ENCODE measurements around the gene PIAS4. TPM values are rescaled to one million over a fixed set of nuclear protein-coding genes. Genes with fewer than 3 reads are reported as not detected.
"Not testable (repeated sequence)": the region's sequence is repeated elsewhere in the genome, so short reads cannot be mapped to it uniquely, and the experiment has no call there.

PIAS4 gene
- total and polyA plus RNA-seq, 4 donors = 24.8 to 37.7 (median 29.7) TPM

DNA sequence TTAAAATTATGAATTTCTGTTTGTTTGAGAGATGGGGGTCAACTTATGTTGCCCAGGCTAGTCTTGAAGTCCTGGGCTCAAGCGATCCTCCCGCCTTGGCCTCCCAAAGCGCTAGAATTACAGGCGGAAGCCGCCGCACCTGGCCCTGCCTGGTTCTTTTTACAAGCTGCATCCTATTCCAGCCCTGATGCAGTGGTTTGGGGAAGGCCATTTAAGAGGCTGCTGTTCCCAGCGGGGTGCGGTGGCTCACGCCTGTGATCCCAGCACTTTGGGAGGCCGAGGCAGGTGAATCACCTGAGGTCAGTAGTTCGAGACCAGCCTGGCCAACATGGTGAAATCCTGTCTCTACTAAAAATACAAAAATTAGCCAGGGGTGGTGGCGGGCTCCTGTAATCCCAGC lies 39.6 kb upstream of the PIAS4 start:
- DNase-seq (ENCODE audit: low read depth in 4 of 6, low spot score in 6 of 6); H3K9me3 ChIP-seq (ENCODE audit: control insufficient read depth, insufficient read depth, low read length); H3K4me3 ChIP-seq (ENCODE audit: low read depth, low read length); H3K27me3 ChIP-seq (ENCODE audit: control insufficient read depth, insufficient read depth, low read length): not testable (repeated sequence)
- 91% methylated on average over 7 of the region's 12 CpGs for WGBS (ENCODE audit: insufficient coverage)
- Histone ChIP-seq H3K27ac (ENCODE audit: low read depth, low read length) (peak overlapping the region; percentile 94), H3K4me1 (ENCODE audit: control insufficient read depth, insufficient read depth, low read length) (peaks cover 35% of the 10 kb centered on the region), H3K36me3 (ENCODE audit: control insufficient read depth, insufficient read depth, low read length) (peaks cover 74% of the 10 kb centered on the region)

DNA sequence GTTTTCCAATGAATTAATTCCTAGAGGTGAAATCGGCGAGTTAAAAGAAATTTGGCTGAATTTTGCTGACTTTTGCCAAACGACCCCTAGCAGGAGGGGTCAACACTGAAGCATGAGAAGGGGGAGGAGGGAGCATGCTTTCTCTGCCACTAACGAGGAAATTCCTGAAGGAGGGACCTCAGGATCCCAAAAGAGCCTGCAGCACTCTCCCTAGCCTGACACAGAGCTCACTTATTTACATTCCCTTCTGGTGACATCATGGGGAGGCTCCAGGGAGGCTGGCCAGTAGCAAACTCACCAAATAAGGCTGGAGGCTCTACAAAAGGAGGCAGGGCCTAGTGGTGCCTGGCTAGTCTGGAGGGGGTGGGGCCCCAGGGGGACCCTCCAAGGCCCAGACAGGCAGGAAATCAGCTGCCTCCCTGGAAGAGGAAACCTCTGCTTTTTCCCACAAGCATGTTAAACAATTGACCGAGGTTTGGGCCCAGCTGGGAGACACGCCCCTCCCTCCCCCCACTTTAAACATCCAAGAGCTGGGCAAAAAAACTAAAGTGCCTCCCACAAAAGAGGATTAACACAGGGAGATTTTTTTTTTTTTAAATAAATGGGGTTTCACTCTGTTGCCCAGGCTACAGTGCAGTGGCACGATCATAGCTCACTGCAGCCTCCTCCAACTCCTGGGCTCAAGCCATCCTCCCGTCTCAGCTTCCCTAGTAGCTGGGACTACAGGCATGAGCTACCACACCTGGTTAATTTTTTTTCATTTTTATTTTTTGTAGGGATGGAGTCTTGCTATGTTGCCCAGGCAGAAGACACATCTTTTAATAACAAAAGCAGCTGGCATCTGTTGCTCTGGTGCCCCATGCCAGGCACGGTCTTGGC lies 38.7 kb upstream of the PIAS4 start:
- peak in 1 of 6 donors; percentile 88 for DNase-seq (ENCODE audit: low read depth in 4 of 6, low spot score in 6 of 6)
- H3K36me3 ChIP-seq (ENCODE audit: control insufficient read depth, insufficient read depth, low read length) = peaks cover 66% of the 10 kb centered on the region
- H3K27ac ChIP-seq (ENCODE audit: low read depth, low read length) = peak overlapping the region; percentile 94
- H3K4me1 ChIP-seq (ENCODE audit: control insufficient read depth, insufficient read depth, low read length) = peaks cover 35% of the 10 kb centered on the region
- H3K4me3 ChIP-seq (ENCODE audit: low read depth, low read length) = peak overlapping the region; percentile 86
- H3K27me3 ChIP-seq (ENCODE audit: control insufficient read depth, insufficient read depth, low read length) = no peaks in the 10 kb centered on the region
- no peaks in the 10 kb centered on the region for H3K9me3 ChIP-seq (ENCODE audit: control insufficient read depth, insufficient read depth, low read length)
- 13% methylated on average over 2 of the region's 9 CpGs for WGBS (ENCODE audit: insufficient coverage)

DNA sequence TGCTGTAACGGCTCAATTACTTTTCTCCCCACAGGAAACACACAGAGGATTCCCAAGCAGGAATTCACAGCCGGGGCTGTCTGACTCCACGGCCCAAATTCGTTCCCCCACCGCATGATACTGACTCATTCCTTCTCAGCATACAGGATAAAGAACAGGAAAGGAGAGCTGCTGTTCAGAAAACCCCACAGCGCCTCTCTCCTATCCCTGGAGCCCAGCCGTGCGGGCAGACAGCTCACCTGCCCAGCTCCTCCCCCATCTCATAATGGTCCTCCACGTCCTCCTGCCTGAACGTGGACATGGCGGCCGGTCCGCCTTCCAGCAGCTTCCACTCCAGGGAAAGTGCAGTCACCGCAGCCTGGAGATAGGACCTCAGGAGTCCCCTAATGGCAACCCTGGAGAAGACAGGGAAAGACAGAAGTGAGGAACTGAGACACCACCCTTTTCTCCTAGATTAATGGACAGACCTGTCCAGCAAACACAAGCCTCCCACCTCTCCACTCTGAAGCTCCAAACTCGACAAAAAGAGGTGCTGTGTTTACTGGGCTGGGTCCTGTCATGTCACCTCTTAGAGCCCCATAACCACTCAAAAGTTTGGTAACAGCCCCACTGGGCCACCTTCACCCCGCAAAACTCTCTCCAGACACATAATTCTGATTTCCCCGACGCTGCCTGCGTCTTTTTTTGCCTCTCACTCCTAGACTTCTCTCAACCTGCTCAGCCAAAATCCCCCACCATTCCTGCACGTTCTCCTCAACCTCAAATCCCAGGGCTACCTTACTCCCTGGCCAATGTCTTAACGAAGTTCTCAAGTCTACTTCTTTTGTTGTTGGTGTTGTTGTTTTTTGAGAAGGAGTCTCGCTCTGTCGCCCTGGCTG lies 37.9 kb upstream of the PIAS4 start:
- 33% methylated on average over 15 of the region's 23 CpGs for WGBS (ENCODE audit: insufficient coverage)
- Histone ChIP-seq H3K36me3 (ENCODE audit: control insufficient read depth, insufficient read depth, low read length) (peaks cover 57% of the 10 kb centered on the region), H3K27ac (ENCODE audit: low read depth, low read length) (peak overlapping the region; percentile 94), H3K4me3 (ENCODE audit: low read depth, low read length) (peak overlapping the region; percentile 86), H3K9me3 (ENCODE audit: control insufficient read depth, insufficient read depth, low read length) (no peaks in the 10 kb centered on the region), H3K4me1 (ENCODE audit: control insufficient read depth, insufficient read depth, low read length) (peaks cover 35% of the 10 kb centered on the region), H3K27me3 (ENCODE audit: control insufficient read depth, insufficient read depth, low read length) (no peaks in the 10 kb centered on the region)
- DNase-seq (ENCODE audit: low read depth in 4 of 6, low spot score in 6 of 6) = no peak

DNA sequence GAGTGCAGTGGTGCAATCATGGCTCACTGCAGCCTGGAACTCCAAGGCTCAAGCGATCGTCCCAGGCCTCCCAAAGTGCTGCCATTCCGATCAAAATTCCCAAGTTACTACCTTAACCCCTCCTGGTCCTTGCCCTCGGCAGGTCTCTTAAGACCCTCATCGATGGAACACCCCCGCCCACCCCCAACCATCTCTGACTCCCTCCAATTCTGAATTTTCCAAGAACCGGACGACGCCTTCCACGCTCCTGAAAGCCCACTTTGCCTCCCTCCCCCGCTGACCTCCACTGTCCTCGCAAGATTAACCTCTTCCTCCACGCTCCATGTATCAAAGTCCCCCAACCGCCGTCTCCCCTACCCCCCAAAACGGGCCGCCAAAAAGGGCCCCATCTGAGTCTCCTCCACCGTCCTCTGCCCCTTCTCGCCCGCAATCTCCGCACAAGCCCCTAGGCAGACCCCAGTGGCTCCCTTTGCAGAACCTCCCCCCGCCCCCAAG lies 37.2 kb upstream of the PIAS4 start:
- H3K36me3 ChIP-seq (ENCODE audit: control insufficient read depth, insufficient read depth, low read length) = peaks cover 55% of the 10 kb centered on the region

DNA sequence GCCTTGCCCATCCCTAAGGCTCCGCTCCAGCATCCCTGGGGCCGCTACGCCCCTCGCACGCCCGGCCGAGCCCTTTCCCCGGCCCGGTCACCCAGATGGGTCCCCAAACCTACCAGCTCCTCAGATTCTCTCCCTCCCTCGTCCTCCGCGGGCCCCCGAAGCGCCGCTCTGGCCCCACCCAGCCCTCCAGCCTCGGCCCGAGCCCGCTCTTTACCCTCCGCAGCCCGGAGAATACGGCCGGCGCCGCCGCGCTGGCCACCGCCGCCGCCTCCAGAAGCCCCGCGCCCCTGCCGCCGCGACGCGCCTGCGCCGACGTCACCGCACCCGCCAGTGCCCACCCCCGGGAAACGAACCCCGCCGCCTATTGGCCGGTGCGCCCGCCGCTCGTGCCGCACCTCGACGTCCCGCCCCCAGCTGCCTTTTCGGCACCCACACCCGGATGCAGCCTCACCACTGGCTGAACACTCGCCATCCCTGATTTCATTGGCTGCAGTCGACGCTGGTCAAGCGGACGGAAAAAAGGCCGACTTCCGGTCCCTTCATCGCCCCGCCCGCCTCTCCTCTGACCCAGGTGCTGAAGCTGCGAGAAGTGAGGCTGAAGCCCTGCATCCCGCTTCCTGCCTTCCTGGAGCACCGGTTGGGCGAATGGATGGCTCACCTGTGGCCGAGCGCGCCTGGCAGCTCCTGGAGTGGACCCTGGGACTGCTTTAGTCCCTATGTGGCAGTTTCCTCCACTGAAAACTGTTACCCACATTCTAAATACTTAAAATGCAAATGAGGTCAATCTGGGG lies 36.5 kb upstream of the PIAS4 start, which contains the start of gene DAPK3:
TSS of gene DAPK3 (minus strand) at position 292 of the 791 bp plus-strand sequence. CDS start 1,364 bp downstream, outside the sequence.
- DNase-seq (ENCODE audit: low read depth in 4 of 6, low spot score in 6 of 6) = peak; percentile 89 to 99 (median 94)
- Histone ChIP-seq H3K27ac (ENCODE audit: low read depth, low read length) (peak within 1 kb of the TSS; percentile 94), H3K4me3 (ENCODE audit: low read depth, low read length) (peak within 1 kb of the TSS; percentile 86), H3K4me1 (ENCODE audit: control insufficient read depth, insufficient read depth, low read length) (peaks cover 35% of the 10 kb centered on the region), H3K36me3 (ENCODE audit: control insufficient read depth, insufficient read depth, low read length) (peaks cover 55% of the 10 kb centered on the region), H3K27me3 (ENCODE audit: control insufficient read depth, insufficient read depth, low read length) (no peaks in the 10 kb centered on the region), H3K9me3 (ENCODE audit: control insufficient read depth, insufficient read depth, low read length) (no peaks in the 10 kb centered on the region)
- WGBS (ENCODE audit: insufficient coverage) = under 1% methylated on average over 73 of the region's 73 CpGs

More for the DNA sequence above, 37.2 kb upstream of the PIAS4 start:
- H3K27me3 ChIP-seq (ENCODE audit: control insufficient read depth, insufficient read depth, low read length) = no peaks in the 10 kb centered on the region
- H3K27ac ChIP-seq (ENCODE audit: low read depth, low read length) = peak overlapping the region; percentile 94
- DNase-seq (ENCODE audit: low read depth in 4 of 6, low spot score in 6 of 6) = no peak
- H3K4me3 ChIP-seq (ENCODE audit: low read depth, low read length) = peak overlapping the region; percentile 86
- 0% methylated on average over 21 of the region's 22 CpGs for WGBS (ENCODE audit: insufficient coverage)
- H3K4me1 ChIP-seq (ENCODE audit: control insufficient read depth, insufficient read depth, low read length) = peaks cover 35% of the 10 kb centered on the region
- H3K9me3 ChIP-seq (ENCODE audit: control insufficient read depth, insufficient read depth, low read length) = no peaks in the 10 kb centered on the region

DNA sequence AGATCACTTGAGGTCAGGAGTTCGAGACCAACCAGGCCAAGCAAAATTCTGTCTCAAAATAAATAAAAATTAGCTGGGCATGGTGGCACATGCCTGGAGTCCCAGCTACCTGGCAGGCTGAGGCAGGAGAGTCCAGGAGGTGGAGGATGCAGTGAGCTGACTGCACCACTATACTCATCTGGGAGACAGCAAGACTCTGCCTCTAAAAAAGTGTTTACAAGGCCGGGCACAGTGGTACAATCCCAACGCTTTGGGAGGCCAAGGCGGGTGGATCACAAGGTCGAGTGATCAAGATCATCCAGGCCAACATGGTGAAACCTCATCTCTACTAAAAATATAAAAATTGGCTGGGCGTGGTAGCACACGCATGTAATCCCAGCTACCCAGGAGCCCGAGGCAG lies 32.4 kb upstream of the PIAS4 start:
- no peak for DNase-seq (ENCODE audit: low read depth in 4 of 6, low spot score in 6 of 6)
- WGBS (ENCODE audit: insufficient coverage) = 96% methylated on average over 3 of the region's 8 CpGs
- Histone ChIP-seq H3K36me3 (ENCODE audit: control insufficient read depth, insufficient read depth, low read length) (peaks cover 57% of the 10 kb centered on the region), H3K27ac (ENCODE audit: low read depth, low read length) (no peak overlapping the region), H3K4me1 (ENCODE audit: control insufficient read depth, insufficient read depth, low read length) (peaks cover 7% of the 10 kb centered on the region), H3K27me3 (ENCODE audit: control insufficient read depth, insufficient read depth, low read length) (no peaks in the 10 kb centered on the region), H3K9me3 (ENCODE audit: control insufficient read depth, insufficient read depth, low read length) (no peaks in the 10 kb centered on the region), H3K4me3 (ENCODE audit: low read depth, low read length) (no peak overlapping the region)

DNA sequence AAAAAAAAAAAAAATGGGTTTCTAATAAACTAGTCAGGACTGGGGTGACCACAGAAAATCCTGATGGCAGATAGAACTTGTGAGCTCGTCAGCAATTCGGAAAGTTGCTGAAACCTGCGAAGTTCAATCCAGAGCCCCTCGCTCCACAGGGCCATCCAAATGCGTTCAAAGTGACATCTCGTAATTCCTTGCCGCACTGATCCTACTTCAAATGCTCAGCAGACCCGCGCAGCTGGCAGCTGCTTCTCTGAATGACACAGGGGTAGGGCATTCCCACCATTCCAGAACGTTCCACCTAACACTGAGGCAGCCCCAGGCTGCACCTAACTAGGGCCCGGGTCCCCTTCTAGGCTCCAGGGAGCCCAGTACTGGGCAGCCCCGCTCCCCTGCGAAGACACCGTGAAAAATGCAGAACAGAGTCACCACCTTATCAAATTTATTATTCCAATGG lies 31.9 kb upstream of the PIAS4 start:
- Histone ChIP-seq H3K36me3 (ENCODE audit: control insufficient read depth, insufficient read depth, low read length) (peaks cover 62% of the 10 kb centered on the region), H3K27me3 (ENCODE audit: control insufficient read depth, insufficient read depth, low read length) (no peaks in the 10 kb centered on the region), H3K4me1 (ENCODE audit: control insufficient read depth, insufficient read depth, low read length) (peaks cover 4% of the 10 kb centered on the region), H3K9me3 (ENCODE audit: control insufficient read depth, insufficient read depth, low read length) (no peaks in the 10 kb centered on the region), H3K27ac (ENCODE audit: low read depth, low read length) (no peak overlapping the region), H3K4me3 (ENCODE audit: low read depth, low read length) (no peak overlapping the region)
- no peak for DNase-seq (ENCODE audit: low read depth in 4 of 6, low spot score in 6 of 6)
- 88% methylated on average over 14 of the region's 14 CpGs for WGBS (ENCODE audit: insufficient coverage)

DNA sequence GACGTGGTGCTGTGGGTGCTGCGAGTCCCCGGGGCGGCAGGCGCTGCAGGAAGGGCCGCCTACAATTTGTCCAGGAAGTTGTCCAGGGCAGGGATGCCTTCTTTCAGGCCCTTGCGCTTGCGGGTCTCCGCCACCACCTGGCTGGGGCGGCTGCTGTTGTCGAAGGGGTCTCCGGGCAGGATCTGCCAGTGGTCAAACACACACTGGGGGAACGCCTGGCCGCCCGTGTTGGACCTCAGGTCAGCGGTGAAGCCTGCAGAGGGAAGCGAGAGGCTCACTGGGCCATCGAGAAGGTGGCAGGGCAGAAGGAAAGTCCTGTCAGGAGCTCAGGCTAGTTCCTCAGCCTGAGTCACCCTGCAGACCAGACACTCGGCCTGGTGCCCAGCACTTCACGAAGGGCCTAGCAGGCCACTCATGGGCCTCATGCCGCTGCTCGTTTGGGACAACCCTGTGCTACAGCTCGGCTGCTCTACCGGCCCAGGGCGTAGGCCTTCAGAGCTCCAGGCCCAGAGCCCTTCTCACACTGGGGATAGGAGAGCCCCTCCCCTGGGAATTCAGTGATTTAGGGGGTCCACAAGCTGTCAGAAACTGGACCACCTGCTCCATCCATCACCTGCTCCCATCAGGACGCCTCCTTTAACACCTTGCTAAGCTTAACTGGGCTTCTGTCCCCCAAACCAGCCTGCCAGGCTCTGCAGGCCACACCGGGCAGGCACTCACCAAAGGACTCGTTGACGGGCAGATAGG lies 30.9 kb upstream of the PIAS4 start:
- no peaks in the 10 kb centered on the region for H3K27me3 ChIP-seq (ENCODE audit: control insufficient read depth, insufficient read depth, low read length)
- no peak overlapping the region for H3K27ac ChIP-seq (ENCODE audit: low read depth, low read length)
- DNase-seq (ENCODE audit: low read depth in 4 of 6, low spot score in 6 of 6) = no peak
- 93% methylated on average over 29 of the region's 29 CpGs for WGBS (ENCODE audit: insufficient coverage)
- H3K4me3 ChIP-seq (ENCODE audit: low read depth, low read length) = no peak overlapping the region
- H3K9me3 ChIP-seq (ENCODE audit: control insufficient read depth, insufficient read depth, low read length) = no peaks in the 10 kb centered on the region
- peaks cover 72% of the 10 kb centered on the region for H3K36me3 ChIP-seq (ENCODE audit: control insufficient read depth, insufficient read depth, low read length)
- H3K4me1 ChIP-seq (ENCODE audit: control insufficient read depth, insufficient read depth, low read length) = peaks cover 3% of the 10 kb centered on the region

Measured in spinal cord (tissue), 10 donors.